Melanocyte of skin (primary cell): ENCODE measurements around the gene ZNF221. TPM values are rescaled to one million over a fixed set of nuclear protein-coding genes. Genes with fewer than 3 reads are reported as not detected.

Source experiments
- small RNA-seq, 2 donors: library from RNA; depleted of rRNA; stranded (forward); fragments of <200 nt; gene quantifications; one replicate each; pipeline ENCODE3, GENCODE V24; 2012
- total RNA-seq, 2 donors: library from RNA; depleted of rRNA; stranded (reverse); fragments of >200 nt; gene quantifications; 2 replicates each; pipeline ENCODE4 v1.2.3, GENCODE V29; 2012

Gene ZNF221
- total RNA-seq: 1 to 10 TPM; 7.9 to 8.0 TPM

GRCh38 chr19:43950834-43951645 is at the start of gene ZNF221:
Gene ZNF221, plus strand, starts transcription at chr19:43951228. Its CDS starts 11,499 bp downstream, at chr19:43962727.

GRCh38 chr19:43934985-43935708 is 15.9 kb upstream of the ZNF221 start, which contains the start of gene ZNF45:
Gene ZNF45, minus strand, starts transcription at chr19:43935282. Its CDS starts 13,097 bp downstream, at chr19:43922185.

GRCh38 chr19:43983912-43984686 is 33.1 kb downstream of the ZNF221 start, which contains the start of gene ZNF155:
Gene ZNF155, plus strand, starts transcription at chr19:43984188. Its CDS starts 4,356 bp downstream, at chr19:43988544.

GRCh38 chr19:44002566-44003460 is 51.8 kb downstream of the ZNF221 start, which contains the start of gene ZNF230:
Gene ZNF230, plus strand, starts transcription at chr19:44002957. Its CDS starts 4,122 bp downstream, at chr19:44007079.

Small RNAs within 50 kb of the gene (small RNA-seq; reads per million reads assigned to genes)
- gene AC006213.5: 0 reads per million in 2 donors

Other genes with a start within 250 kb of the ZNF221 start
- not detected for gene IRGC, start 235.2 kb upstream of the ZNF221 start, total RNA-seq
- gene SMG9, start 196.3 kb upstream of the ZNF221 start, total RNA-seq: 1 to 10 TPM; 8.9 to 9.0 TPM
- 1 to 10 TPM in 1 of 2 donors, under 1 TPM in 1; 0.34 to 5.0 TPM for gene KCNN4, start 170.3 kb upstream of the ZNF221 start, total RNA-seq
- gene LYPD5, start 148.8 kb upstream of the ZNF221 start, total RNA-seq: 1 to 10 TPM; 1.0 to 3.0 TPM
- 1 to 10 TPM; 6.5 to 9.3 TPM for gene ZNF283, start 123.9 kb upstream of the ZNF221 start, total RNA-seq
- 1 to 10 TPM; 1.3 to 1.4 TPM for gene ZNF404, start 67.3 kb upstream of the ZNF221 start, total RNA-seq
- 10 to 100 TPM; 16.9 to 23.3 TPM for gene ZNF45, start 15.9 kb upstream of the ZNF221 start, total RNA-seq
- 1 to 10 TPM; 4.8 to 5.0 TPM for gene ZNF155, start 33.0 kb downstream of the ZNF221 start, total RNA-seq
- gene ZNF230, start 51.7 kb downstream of the ZNF221 start, total RNA-seq: 1 to 10 TPM; 3.4 to 4.7 TPM
- 1 to 10 TPM; 5.3 to 7.2 TPM for gene ZNF222, start 74.2 kb downstream of the ZNF221 start, total RNA-seq
- gene ZNF223, start 100.8 kb downstream of the ZNF221 start, total RNA-seq: 1 to 10 TPM; 3.0 to 5.2 TPM
- 1 to 10 TPM; 3.8 to 5.3 TPM for gene ZNF284, start 120.9 kb downstream of the ZNF221 start, total RNA-seq
- gene ZNF224, start 143.1 kb downstream of the ZNF221 start, total RNA-seq: 10 to 100 TPM; 23.0 to 28.9 TPM
- 1 to 10 TPM; 3.3 to 4.8 TPM for gene ZNF225, start 162.2 kb downstream of the ZNF221 start, total RNA-seq
- gene ZNF234, start 190.3 kb downstream of the ZNF221 start, total RNA-seq: 10 to 100 TPM; 10.7 to 12.0 TPM
- 10 to 100 TPM; 12.7 to 14.1 TPM for gene ZNF226, start 213.9 kb downstream of the ZNF221 start, total RNA-seq